Measurements from ENCODE around the gene FGF9. TPM values are rescaled to one million over a fixed set of nuclear protein-coding genes. Genes with fewer than 3 reads are reported as not detected.

Gene FGF9
- total RNA-seq, 1 experiment from 2014 or later, result not detected

- Histone ChIP-seq H3K27me3 (ENCODE audit: low read length) (peaks cover 86% of the 10 kb centered on the region), H2AFZ (ENCODE audit: low read length) (peak overlapping the region; percentile 61; the same call in 1 of the 2 replicates), H4K20me1 (ENCODE audit: low read length) (no peaks in the 10 kb centered on the region), H3K9ac (ENCODE audit: low read length) (no peak overlapping the region), H3K4me2 (ENCODE audit: low read length) (peak overlapping the region; percentile 82), H3F3A (ENCODE audit: low read length, unreplicated experiment) (no peaks in the 10 kb centered on the region), H3K79me2 (ENCODE audit: low read length) (no peaks in the 10 kb centered on the region), H3K36me3 (ENCODE audit: low read depth, low read length) (no peaks in the 10 kb centered on the region), H3K9me2 (replicated peaks; ENCODE audit: low read length) (no peaks in the 10 kb centered on the region), H3K4me1 (ENCODE audit: insufficient read depth, low read length) (no peaks in the 10 kb centered on the region), H3K9me3 (ENCODE audit: low read length) (no peaks in the 10 kb centered on the region), H3K27ac (ENCODE audit: low read length) (no peak overlapping the region), H3K4me3 (ENCODE audit: low read length) (peak overlapping the region; percentile 55)
- intact Hi-C loops (cut with micrococcal nuclease), result no loop called here
- CTCF ChIA-PET, result no interaction called here
- no peak; the same call in 1 of the 2 replicates for TF ChIP-seq EZH2phosphoT487 (IDR thresholded peaks at IDR 0.05; ENCODE audit: borderline replicate concordance, low read length)
- TF ChIP-seq EZH2 (IDR thresholded peaks at IDR 0.05; ENCODE audit: low read length, unreplicated experiment), result no peak
- TF ChIP-seq, protein P1, sequence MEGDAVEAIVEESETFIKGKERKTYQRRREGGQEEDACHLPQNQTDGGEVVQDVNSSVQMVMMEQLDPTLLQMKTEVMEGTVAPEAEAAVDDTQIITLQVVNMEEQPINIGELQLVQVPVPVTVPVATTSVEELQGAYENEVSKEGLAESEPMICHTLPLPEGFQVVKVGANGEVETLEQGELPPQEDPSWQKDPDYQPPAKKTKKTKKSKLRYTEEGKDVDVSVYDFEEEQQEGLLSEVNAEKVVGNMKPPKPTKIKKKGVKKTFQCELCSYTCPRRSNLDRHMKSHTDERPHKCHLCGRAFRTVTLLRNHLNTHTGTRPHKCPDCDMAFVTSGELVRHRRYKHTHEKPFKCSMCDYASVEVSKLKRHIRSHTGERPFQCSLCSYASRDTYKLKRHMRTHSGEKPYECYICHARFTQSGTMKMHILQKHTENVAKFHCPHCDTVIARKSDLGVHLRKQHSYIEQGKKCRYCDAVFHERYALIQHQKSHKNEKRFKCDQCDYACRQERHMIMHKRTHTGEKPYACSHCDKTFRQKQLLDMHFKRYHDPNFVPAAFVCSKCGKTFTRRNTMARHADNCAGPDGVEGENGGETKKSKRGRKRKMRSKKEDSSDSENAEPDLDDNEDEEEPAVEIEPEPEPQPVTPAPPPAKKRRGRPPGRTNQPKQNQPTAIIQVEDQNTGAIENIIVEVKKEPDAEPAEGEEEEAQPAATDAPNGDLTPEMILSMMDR (conservative IDR thresholded peaks at IDR 0.05; ENCODE audit: low read depth, low read length), result no peak
- DNase-seq (peak; percentile 42), ATAC-seq (peak; percentile 49)
- POLR2A ChIA-PET (ENCODE audit: unreplicated experiment), result no interaction called here
- BruUV-seq (replicated peaks), result no TSS peak
These were observed 3.1 kb downstream of the FGF9 start for GRCh38 chr13:21673789-21674489.

DNA sequence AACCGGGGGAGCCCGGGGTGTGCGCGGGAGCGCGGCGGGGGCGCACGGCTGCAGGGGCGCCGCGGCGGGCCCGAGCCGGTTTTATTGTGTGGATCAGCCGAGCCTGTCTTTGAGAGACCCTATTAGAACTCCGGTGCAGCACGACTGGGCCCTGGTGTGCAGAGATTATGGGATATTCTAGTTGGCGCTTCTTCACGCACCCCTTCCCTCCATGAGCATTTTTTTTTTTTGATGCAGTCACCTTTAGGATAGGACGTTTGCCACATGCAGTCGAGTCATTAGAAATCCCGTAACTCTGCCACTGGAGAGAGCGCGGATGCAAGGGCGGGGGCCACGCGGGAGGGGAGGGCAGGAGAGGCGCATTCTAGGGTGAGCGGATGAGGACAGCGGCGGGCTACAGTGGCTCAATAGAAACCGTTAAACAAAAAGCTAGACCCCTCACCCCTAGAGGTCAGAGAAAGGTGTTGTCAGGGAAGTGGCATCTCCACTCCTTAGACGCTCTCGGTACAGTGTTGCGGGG, 3.7 kb downstream of the FGF9 start:
- DNase-seq, result no peak
- Histone ChIP-seq H4K20me1 (ENCODE audit: low read length) (no peaks in the 10 kb centered on the region), H3F3A (ENCODE audit: low read length, unreplicated experiment) (no peaks in the 10 kb centered on the region), H3K27ac (ENCODE audit: low read length) (no peak overlapping the region), H3K27me3 (ENCODE audit: low read length) (peaks cover 80% of the 10 kb centered on the region), H3K36me3 (ENCODE audit: low read depth, low read length) (no peaks in the 10 kb centered on the region), H3K9me3 (ENCODE audit: low read length) (no peaks in the 10 kb centered on the region), H3K79me2 (ENCODE audit: low read length) (no peaks in the 10 kb centered on the region), H2AFZ (ENCODE audit: low read length) (no peak overlapping the region), H3K4me1 (ENCODE audit: insufficient read depth, low read length) (no peaks in the 10 kb centered on the region), H3K4me2 (ENCODE audit: low read length) (0 out of 2 replicates have a peak overlapping the region, but pooled peaks have one; percentile 22), H3K9me2 (replicated peaks; ENCODE audit: low read length) (no peaks in the 10 kb centered on the region), H3K9ac (ENCODE audit: low read length) (no peak overlapping the region), H3K4me3 (ENCODE audit: low read length) (no peak overlapping the region)
- ChIA-PET POLR2A (ENCODE audit: unreplicated experiment) (no interaction called here), CTCF (no interaction called here)
- intact Hi-C loops (cut with micrococcal nuclease), result no loop called here
- ATAC-seq, result no peak
- BruUV-seq (replicated peaks), result no TSS peak
- TF ChIP-seq EZH2phosphoT487 (IDR thresholded peaks at IDR 0.05; ENCODE audit: borderline replicate concordance, low read length) (no peak), EZH2 (IDR thresholded peaks at IDR 0.05; ENCODE audit: low read length, unreplicated experiment) (no peak)

GRCh38 chr13:21675095-21675991, 4.5 kb downstream of the FGF9 start:
- POLR2A ChIA-PET (ENCODE audit: unreplicated experiment), result no interaction called here
- intact Hi-C loops (cut with micrococcal nuclease), result no loop called here

More at GRCh38 chr13:21675095-21675991, 4.5 kb downstream of the FGF9 start:
- Histone ChIP-seq H3F3A (ENCODE audit: low read length, unreplicated experiment) (no peaks in the 10 kb centered on the region), H3K9me3 (ENCODE audit: low read length) (no peaks in the 10 kb centered on the region), H3K27me3 (ENCODE audit: low read length) (peaks cover 73% of the 10 kb centered on the region), H3K4me1 (ENCODE audit: insufficient read depth, low read length) (no peaks in the 10 kb centered on the region), H3K79me2 (ENCODE audit: low read length) (no peaks in the 10 kb centered on the region), H3K4me2 (ENCODE audit: low read length) (no peak overlapping the region), H2AFZ (ENCODE audit: low read length) (no peak overlapping the region), H4K20me1 (ENCODE audit: low read length) (no peaks in the 10 kb centered on the region), H3K9me2 (replicated peaks; ENCODE audit: low read length) (no peaks in the 10 kb centered on the region), H3K4me3 (ENCODE audit: low read length) (no peak overlapping the region), H3K9ac (ENCODE audit: low read length) (no peak overlapping the region), H3K36me3 (ENCODE audit: low read depth, low read length) (no peaks in the 10 kb centered on the region), H3K27ac (ENCODE audit: low read length) (no peak overlapping the region)
- BruUV-seq (replicated peaks), result no TSS peak
- DNase-seq, result no peak
- CTCF ChIA-PET, result no interaction called here
- no peak for ATAC-seq
- TF ChIP-seq EZH2 (IDR thresholded peaks at IDR 0.05; ENCODE audit: low read length, unreplicated experiment), result peak; percentile 70
- TF ChIP-seq, protein P1 (conservative IDR thresholded peaks at IDR 0.05; ENCODE audit: low read depth, low read length), result no peak
- peak; percentile 38; the same call in 1 of the 2 replicates for TF ChIP-seq EZH2phosphoT487 (IDR thresholded peaks at IDR 0.05; ENCODE audit: borderline replicate concordance, low read length)
